GM12872 (cell line): Measurements from ENCODE around the gene MYO1A.
A peak's percentile ranks its signal among the peaks of the same experiment; 100 is the strongest.

Experiments
- CTCF ChIP-seq: IDR thresholded peaks from 3 replicates; pipeline ENCODE4 v1.5.1; 2011; ENCODE audit warnings: low read depth, mild to moderate bottlenecking, low read length, moderate library complexity; ENCODE audit not compliant: insufficient read depth

MYO1A gene

GRCh38 chr12:57090490-57090889, 40.6 kb upstream of the MYO1A start:
- TF ChIP-seq CTCF, result no peak

GRCh38 chr12:57089271-57090245, 39.6 kb upstream of the MYO1A start:
- TF ChIP-seq CTCF, result no peak

- no peak for TF ChIP-seq CTCF
Observed at GRCh38 chr12:57088354-57089270, 38.7 kb upstream of the MYO1A start, which contains the start of gene NAB2. NAB2 (plus strand) TSS chr12:57089114; CDS start chr12:57089272, 158 bp downstream.

GRCh38 chr12:57087691-57088353, 37.9 kb upstream of the MYO1A start:
- no peak for TF ChIP-seq CTCF

- TF ChIP-seq CTCF, result no peak
Observed at GRCh38 chr12:57087010-57087690, 37.2 kb upstream of the MYO1A start.

GRCh38 chr12:57086493-57087009, 36.6 kb upstream of the MYO1A start:
- TF ChIP-seq CTCF, result peak; percentile 47
